Ishikawa (cell line): ENCODE measurements around the gene KAT2B.
A peak's percentile ranks its signal among the peaks of the same experiment; 100 is the strongest.

ENCODE experiments used
- CEBPB ChIP-seq: IDR thresholded peaks from 2 replicates; pipeline ENCODE4 v1.6.1; 2012
- CREB1 ChIP-seq: IDR thresholded peaks from 2 replicates; pipeline ENCODE4 v1.6.1; 2012; ENCODE audit warnings: low read depth
- EGR1 ChIP-seq: IDR thresholded peaks from 2 replicates; pipeline ENCODE4 v1.6.1; 2012
- EP300 ChIP-seq: IDR thresholded peaks from 2 replicates; pipeline ENCODE4 v1.6.1; 2012; ENCODE audit warnings: borderline replicate concordance
- FOXM1 ChIP-seq: IDR thresholded peaks from 2 replicates; pipeline ENCODE4 v1.6.1; 2012; ENCODE audit warnings: low read depth, borderline replicate concordance
- NFIC ChIP-seq: IDR thresholded peaks from 2 replicates; pipeline ENCODE4 v1.6.1; 2012
- RAD21 ChIP-seq: IDR thresholded peaks from 2 replicates; pipeline ENCODE4 v1.6.1; 2012; ENCODE audit warnings: low read depth
- TAF1 ChIP-seq: IDR thresholded peaks from 2 replicates; pipeline ENCODE4 v1.6.1; 2012; ENCODE audit warnings: low read depth, mild to moderate bottlenecking
- TCF12 ChIP-seq: IDR thresholded peaks from 2 replicates; pipeline ENCODE4 v1.6.1; 2012; ENCODE audit warnings: low read depth
- TEAD4 ChIP-seq: IDR thresholded peaks from 2 replicates; pipeline ENCODE4 v1.6.1; 2012
- USF1 ChIP-seq: IDR thresholded peaks from 2 replicates; pipeline ENCODE4 v1.6.1; 2012
- YY1 ChIP-seq: IDR thresholded peaks from 2 replicates; pipeline ENCODE4 v1.6.1; 2012; ENCODE audit warnings: low read depth
- ZBTB7A ChIP-seq: IDR thresholded peaks from 2 replicates; pipeline ENCODE4 v1.6.1; 2012; ENCODE audit warnings: low read depth
- TF ChIP-seq, protein P1 (sequence below): IDR thresholded peaks from 2 replicates; pipeline ENCODE4 v1.6.1; 2012
- TF ChIP-seq, protein P2 (sequence below): IDR thresholded peaks from 2 replicates; pipeline ENCODE4 v1.6.1; 2012; ENCODE audit warnings: low read depth, mild to moderate bottlenecking

The KAT2B gene

GRCh38 chr3:20047341-20047779 is 7.1 kb downstream of the KAT2B start:
- TF ChIP-seq FOXM1 (no peak), RAD21 (no peak), EGR1 (no peak), CEBPB (no peak), EP300 (no peak)

DNA sequence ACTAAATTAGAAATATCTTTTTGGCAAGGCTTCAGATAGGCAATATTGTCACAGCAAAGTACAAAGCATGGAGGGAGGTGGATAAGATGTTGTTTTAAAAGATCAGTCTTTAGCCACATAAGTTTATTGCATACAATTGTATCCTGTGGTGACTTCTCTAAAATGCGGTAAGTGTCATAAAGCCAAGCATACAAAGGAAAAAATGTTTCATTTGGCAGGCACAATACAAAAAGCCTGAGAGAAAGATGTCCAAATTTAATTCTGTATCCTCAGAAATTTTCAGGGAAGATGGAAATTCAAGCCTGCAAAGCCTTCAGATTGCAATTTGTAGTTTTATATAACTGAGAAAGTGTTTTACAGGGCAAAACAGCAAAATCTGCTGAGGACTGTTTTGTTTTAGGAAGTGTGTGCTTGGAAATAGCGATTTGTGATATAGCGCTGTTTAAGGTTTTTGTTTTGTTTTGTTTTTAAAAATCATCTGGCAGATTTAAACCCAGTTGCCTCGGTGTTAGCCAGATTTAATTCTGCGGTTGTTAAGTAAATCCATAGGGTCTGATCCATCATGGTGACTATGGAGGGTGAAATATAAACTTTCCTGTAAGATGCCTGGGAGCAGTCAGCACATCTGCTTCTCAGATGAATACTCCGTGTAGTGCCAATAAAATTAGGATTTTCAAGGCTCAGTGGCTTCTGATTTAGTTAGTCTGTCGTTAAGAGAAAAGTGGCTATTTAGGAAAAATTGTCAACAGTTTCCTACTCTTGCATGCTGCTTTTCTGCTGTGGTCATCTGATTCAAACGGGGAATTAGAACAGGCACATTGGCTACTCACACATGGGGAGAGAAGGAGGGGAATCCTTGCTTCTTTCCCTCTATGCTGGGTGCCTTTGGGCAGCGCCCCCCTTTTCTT is 8.0 kb downstream of the KAT2B start:
- TF ChIP-seq RAD21 (no peak), EP300 (no peak), ZBTB7A (no peak), CEBPB (no peak), TAF1 (no peak)

GRCh38 chr3:20051123-20051806 is 11.0 kb downstream of the KAT2B start:
- no peak for TF ChIP-seq EP300
- TF ChIP-seq, protein P1, sequence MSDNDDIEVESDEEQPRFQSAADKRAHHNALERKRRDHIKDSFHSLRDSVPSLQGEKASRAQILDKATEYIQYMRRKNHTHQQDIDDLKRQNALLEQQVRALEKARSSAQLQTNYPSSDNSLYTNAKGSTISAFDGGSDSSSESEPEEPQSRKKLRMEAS, result no peak
- no peak for TF ChIP-seq NFIC
- TF ChIP-seq, protein P2, sequence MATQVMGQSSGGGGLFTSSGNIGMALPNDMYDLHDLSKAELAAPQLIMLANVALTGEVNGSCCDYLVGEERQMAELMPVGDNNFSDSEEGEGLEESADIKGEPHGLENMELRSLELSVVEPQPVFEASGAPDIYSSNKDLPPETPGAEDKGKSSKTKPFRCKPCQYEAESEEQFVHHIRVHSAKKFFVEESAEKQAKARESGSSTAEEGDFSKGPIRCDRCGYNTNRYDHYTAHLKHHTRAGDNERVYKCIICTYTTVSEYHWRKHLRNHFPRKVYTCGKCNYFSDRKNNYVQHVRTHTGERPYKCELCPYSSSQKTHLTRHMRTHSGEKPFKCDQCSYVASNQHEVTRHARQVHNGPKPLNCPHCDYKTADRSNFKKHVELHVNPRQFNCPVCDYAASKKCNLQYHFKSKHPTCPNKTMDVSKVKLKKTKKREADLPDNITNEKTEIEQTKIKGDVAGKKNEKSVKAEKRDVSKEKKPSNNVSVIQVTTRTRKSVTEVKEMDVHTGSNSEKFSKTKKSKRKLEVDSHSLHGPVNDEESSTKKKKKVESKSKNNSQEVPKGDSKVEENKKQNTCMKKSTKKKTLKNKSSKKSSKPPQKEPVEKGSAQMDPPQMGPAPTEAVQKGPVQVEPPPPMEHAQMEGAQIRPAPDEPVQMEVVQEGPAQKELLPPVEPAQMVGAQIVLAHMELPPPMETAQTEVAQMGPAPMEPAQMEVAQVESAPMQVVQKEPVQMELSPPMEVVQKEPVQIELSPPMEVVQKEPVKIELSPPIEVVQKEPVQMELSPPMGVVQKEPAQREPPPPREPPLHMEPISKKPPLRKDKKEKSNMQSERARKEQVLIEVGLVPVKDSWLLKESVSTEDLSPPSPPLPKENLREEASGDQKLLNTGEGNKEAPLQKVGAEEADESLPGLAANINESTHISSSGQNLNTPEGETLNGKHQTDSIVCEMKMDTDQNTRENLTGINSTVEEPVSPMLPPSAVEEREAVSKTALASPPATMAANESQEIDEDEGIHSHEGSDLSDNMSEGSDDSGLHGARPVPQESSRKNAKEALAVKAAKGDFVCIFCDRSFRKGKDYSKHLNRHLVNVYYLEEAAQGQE, result no peak
- no peak for TF ChIP-seq EGR1

- TF ChIP-seq EGR1 (no peak), TAF1 (no peak), NFIC (no peak), EP300 (no peak), FOXM1 (no peak)
These were observed 12.6 kb downstream of the KAT2B start for GRCh38 chr3:20052851-20053250.

DNA sequence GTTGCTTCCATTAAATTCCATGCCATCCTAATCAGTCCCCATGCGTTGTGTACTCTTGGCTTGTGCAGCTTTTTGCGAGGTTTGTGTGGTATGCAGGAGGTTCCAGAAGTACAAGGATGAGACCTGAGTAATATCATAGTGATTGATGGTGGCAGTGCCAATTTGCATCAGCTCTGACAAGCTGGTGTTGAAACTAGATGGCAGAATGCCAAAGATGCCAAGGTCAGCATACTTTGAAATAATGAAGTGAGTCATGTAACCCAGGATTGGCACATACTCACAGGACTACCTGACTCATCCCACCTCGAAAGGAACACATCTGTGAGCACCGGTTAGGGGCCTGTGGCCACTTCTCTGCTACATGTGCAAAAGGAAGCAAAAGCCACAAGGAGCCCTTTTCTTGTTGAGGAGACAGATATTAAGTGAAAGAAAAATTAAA is 14.3 kb downstream of the KAT2B start:
- no peak for TF ChIP-seq EGR1
- 0 out of 2 replicates have a peak, but pooled peaks have one; percentile 34 for TF ChIP-seq TCF12
- TF ChIP-seq ZBTB7A, result no peak
- no peak for TF ChIP-seq RAD21
- TF ChIP-seq FOXM1, result no peak
- TF ChIP-seq TAF1, result no peak
- TF ChIP-seq, protein P1, result no peak
- TF ChIP-seq, protein P2, result no peak
- TF ChIP-seq USF1, result no peak
- TF ChIP-seq TEAD4, result peak; percentile 69
- TF ChIP-seq YY1, result no peak
- no peak for TF ChIP-seq CREB1
- peak; percentile 89 for TF ChIP-seq NFIC
- TF ChIP-seq EP300, result no peak
- peak; percentile 80; the same call in 1 of the 2 replicates for TF ChIP-seq CEBPB

DNA sequence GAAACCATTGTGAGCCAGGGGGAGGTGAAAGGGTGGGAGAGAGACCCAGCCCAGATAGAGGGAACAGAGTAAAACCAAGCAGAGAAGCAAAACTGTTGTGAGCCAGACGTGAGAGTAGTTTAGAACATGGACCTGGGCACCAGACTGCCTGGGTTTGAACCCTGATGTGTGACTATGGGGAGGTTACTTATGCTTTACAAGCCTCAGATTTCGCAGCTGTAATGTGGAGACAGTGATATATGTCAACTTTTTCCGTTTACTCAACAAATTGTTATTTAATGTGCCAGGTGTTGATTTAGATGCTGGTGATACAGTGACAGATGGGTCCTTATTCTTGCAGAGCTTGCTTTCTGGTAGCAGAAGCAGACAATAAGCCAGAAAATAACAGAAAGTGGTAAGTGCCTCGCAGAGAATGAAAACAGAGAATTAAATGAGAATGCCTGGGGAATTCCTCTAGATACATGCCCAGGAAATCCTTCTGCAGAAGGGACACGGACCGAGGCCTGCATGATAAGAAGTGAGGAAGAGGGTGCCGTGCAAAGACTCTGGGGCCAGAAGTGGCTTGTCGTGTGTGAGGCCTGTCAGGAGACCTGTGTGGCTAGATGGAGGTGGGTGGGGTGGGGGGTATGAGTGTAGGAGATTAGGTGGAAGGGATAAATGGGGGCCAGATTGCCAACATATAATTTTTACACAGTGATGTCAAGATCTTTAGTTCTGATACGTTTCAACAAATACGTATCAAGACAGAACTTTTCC is 15.0 kb downstream of the KAT2B start:
- TF ChIP-seq ZBTB7A, result no peak
- no peak for TF ChIP-seq EP300
- no peak for TF ChIP-seq TAF1
- no peak for TF ChIP-seq CEBPB
- TF ChIP-seq, protein P2, result no peak
- TF ChIP-seq TCF12, result no peak
- no peak for TF ChIP-seq YY1
- TF ChIP-seq, protein P1, result no peak
- TF ChIP-seq EGR1, result no peak
- TF ChIP-seq USF1, result no peak
